K562 (cell line): ENCODE data around the gene MRPL52.

Experiments
- CBX3 ChIP-seq, 2 experiments: IDR thresholded peaks; 1 replicate in 1 of 2; 2 replicates in 1 of 2; pipeline ENCODE4 v1.6.1; 2012; ENCODE audit warnings: inconsistent platforms in 2 of 2, low read length in 2 of 2, borderline replicate concordance in 1 of 2, control low read depth in 1 of 2
- CHD2 ChIP-seq: IDR thresholded peaks from 2 replicates; pipeline ENCODE4 v1.6.1; 2011; ENCODE audit warnings: low read depth, low read length
- SAFB2 ChIP-seq: fragments of 200-400 bp; formaldehyde crosslinking; IDR thresholded peaks from 2 replicates; pipeline ENCODE4 v1.6.1; 2018; ENCODE audit warnings: borderline replicate concordance, low read length, low read depth, moderate library complexity; ENCODE audit not compliant: severe bottlenecking
- SP2 ChIP-seq: IDR thresholded peaks from 2 replicates; pipeline ENCODE4 v1.6.1; 2011; ENCODE audit warnings: mild to moderate bottlenecking, low read depth, low read length, moderate library complexity; ENCODE audit not compliant: poor library complexity, severe bottlenecking; ENCODE audit errors: extremely low read depth
- U2AF2 ChIP-seq: fragments of 200-400 bp; formaldehyde crosslinking; optimal IDR thresholded peaks from 2 replicates; pipeline ENCODE3; 2017; ENCODE audit warnings: low read depth, mild to moderate bottlenecking, low read length
- ZNF79 ChIP-seq: fragments of 250-450 bp; sonication (Bioruptor Pico); IDR thresholded peaks from 2 replicates; pipeline ENCODE4 v1.4.0; 2020; ENCODE audit warnings: low read depth, mild to moderate bottlenecking, moderate library complexity

DNA sequence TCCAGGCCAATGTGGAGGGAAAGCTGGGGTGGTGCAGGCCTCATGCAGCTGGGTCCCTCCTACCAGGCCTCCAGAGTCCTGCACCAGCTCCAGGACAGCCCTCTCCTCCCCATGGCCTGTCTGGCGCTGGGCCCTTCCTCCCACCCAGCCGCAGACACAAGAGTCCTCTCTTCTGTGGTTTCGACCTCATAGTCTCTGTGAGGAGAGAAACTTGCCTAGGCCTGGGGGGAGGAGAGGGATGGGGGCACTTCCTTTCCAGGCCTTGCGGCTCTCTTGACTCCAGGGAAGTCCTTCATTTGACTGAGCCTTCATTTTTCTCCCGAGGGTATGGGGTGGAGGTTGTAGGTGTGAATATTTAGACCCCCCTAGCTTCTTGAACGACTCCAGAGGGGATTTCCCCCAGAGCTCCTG, 8.9 kb downstream of the MRPL52 start:
- TF ChIP-seq SAFB2 (no peak), CBX3 (IDR thresholded peaks at IDR 0.05; ENCODE audit: borderline replicate concordance in 1 of 2, low read length in 2 of 2) (no peak), U2AF2 (no peak), ZNF79 (CRISPR knock-in tag) (no peak), CHD2 (no peak), SP2 (no peak)
